MV-4-11 (cell line): ENCODE data around the gene IGF2.

Experiments used
- DNase-seq: peaks from one replicate; lab custom pipeline; 2025; lab: John Stamatoyannopoulos, UW

The IGF2 gene

DNA sequence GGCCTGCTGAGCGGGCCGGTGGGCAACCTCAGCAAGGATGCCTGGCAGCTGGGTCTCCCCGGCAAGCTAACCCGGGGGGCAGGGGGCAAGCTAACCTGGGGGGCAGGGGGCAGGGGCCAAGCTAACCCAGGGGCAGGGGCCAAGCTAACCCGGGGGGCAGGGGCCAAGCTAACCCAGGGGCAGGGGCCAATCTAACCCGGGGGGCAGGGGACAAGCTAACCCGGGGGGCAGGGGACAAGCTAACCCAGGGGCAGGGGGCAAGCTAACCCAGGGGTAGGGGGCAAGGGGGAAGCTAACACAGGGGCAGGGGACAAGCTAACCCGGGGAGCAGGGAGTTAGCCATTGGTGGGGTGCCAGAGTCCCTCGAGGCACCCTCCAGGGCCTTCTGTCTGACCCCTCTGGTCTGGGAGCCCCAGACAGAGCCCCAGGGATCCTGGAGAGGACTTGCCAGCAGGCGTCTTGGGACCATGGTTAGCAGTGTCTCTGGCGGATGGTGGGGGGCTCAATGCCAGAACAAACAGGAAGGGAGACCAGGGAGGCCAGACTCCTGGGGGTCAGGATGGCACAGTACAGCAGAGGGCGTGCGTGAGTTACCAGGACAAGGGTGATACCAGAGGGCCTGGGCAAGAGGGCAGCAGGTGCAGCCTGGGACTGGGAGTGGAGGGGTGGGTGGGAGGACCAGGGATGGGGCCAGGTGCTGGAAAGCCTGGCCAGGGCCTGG, 16.1 kb downstream of the IGF2 start:
- DNase-seq, result no peak

DNA sequence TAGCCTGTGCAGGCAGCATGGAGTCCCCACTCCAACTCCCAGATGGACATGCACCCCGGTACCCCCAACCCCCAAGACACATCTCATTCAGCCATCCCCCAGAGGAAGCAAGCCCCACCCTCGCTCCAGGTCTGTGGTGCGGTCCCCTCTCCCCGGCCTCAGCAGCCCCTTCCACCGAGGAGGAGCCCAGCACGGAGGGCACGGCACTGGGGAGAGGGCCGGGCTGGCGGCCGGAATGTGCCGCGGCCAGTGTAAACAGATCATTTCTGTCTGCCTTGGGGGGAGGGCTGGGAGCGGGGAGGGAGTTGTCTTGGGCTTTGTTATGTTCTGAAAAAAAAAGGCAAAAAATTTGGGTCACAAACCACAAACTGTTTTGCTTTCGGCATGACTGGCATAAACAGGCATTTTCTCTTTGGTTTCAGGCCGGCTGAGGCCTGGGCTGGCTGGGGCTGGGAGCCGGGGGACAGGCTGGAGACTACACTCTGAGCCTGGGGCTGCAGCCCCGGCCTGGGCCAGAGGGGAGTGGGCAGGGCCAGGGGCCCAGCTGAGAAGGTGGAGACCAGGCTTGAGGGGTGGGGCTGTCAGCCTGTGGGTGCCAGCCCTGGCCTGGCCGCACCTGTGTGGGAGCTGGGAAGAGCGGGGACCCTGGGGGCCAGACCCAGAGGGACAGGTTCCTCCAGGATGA, 16.8 kb downstream of the IGF2 start:
- no peak for DNase-seq

GRCh38 chr11:2121227-2122130, 17.7 kb downstream of the IGF2 start:
- DNase-seq, result no peak

GRCh38 chr11:2120359-2121100, 18.7 kb downstream of the IGF2 start:
- DNase-seq, result no peak

- DNase-seq, result no peak
Measured at GRCh38 chr11:2118677-2119076, 20.5 kb downstream of the IGF2 start.

GRCh38 chr11:2116680-2117079, 22.5 kb downstream of the IGF2 start:
- no peak for DNase-seq

- DNase-seq, result no peak
Measured at GRCh38 chr11:2115308-2115707, 23.9 kb downstream of the IGF2 start.

DNA sequence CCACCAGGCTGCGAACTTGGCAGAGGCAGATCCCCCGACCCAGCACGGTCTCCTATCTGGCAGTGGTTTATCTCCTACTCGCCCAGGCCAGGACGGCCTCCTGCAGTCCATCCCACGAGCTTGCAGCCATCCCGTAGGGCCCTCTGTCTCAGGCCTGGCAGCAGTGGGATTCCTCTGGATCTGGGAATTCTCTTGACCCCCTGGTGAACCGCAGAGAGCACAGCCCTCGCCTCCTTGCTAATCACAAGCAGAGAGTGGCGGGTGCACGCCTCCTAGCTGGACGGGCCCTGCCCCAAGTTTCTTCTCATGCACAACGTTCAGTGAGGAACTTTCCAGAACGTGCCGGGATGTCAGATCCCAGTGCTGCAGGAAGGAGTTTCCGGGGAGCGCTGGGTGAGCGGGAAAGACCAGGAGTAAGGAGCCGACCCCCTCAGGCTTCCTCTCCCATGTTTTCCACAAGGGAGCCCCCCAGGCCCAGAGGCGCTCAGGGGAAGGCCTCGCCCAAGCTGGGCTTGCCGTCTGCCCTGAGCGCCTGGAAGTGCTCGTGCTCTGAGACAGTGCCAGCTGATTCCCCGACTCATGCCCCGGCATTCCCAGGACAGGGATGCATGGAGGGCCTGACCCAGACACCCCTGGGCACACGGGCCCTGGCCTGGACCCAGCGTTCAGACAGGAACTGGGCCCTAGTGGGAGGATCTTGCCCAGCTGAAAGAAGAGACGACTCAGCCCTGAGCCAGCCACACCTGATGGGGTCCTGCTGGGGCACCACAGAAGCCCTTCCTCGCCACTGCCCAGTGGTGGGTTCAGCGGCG, 24.6 kb downstream of the IGF2 start:
- DNase-seq, result no peak

- DNase-seq, result no peak
Measured at GRCh38 chr11:2113776-2114175, 25.4 kb downstream of the IGF2 start.

GRCh38 chr11:2110521-2110920, 28.7 kb downstream of the IGF2 start:
- DNase-seq, result no peak

GRCh38 chr11:2109541-2110019, 29.6 kb downstream of the IGF2 start:
- no peak for DNase-seq

DNA sequence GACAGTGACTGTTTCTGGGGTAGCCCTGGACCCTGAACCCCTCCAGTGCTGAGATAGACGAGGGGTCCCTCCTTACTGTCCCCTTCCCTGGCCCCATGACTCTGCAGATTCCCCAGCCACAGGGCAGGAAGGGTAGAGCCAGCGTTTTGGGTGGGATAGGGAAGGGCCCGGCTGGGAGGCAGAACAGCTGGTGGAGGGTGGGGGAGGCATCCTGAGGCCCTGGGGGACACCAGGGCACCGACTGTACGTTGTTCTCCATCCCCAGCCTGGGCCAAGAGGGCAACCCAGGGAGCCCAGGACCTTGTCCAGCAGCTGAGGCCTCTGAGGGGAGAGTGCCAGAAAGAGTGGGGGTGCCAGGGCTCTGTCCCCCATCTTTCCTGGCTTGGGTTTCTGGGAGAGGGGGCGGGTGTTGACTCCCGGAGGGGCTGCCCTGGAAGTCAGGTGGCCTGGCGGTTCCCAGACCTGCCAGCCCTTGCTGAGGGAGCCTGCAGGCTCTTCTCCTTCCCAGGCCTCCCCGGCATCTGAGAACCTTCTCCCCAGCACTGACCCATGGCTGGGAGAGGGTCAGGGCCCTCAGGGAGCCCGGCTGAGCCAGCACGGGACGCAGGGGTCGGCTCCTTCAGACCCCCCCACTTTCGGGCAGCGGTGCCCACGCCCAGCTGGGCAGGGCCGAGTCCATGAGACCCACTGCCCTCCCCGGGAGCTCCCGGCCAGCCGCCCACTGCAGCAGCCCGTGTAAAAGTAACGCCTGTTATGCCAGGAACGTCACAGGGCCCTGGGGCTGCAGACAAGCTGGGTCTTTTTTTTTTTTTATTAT, 30.3 kb downstream of the IGF2 start:
- DNase-seq, result no peak

DNA sequence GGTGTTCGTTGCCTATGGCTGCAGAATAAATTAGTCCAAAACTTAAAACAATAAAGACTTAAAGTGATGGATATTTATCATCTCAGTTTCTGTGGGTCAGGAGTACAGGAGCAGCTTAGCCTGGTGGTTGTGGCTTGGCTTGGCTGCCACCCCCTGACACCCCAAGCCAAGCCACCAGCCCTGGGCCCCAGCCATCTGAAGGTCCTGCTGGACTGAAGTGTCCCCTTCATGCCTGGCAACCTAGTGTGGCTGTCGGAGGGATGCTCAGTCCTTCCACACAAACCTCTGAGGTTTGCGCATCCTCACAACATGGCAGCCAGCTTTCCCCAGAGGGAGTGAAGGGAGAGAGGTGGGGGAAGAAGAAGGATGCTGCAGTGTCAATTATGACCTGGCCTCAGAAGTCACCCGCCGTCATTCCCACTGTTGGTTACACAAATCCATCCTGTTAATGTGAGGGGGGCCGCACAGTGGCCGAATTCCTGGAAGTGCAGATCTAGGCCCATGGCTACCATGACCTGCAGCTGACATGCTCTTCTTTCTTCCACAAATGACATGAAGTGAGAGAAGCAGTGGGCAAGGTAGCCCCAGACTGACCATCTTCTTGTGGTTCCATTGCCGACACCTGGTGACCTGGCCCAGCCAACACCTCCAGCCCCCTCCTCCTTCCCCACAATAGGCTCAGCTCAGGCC, 31.1 kb downstream of the IGF2 start:
- DNase-seq, result no peak

DNA sequence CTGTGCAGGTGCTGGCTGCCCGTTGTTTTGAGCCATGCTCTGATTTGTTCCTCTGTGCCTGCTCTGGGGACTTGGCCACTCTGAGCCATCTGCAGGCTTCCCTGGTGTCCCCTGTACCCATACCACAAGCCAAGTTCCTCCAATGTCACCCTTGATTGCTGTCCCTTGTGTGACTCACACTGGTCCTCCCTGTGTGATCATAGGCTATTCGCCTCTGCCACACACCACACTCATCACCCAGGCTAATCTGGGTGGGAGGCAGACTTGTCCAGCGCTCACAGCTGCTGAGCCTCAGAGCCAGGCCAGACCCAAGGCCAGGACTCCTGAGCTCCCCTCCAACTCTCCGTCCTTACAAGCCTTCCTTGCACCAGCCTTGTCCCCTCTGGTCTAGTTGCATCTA, 31.7 kb downstream of the IGF2 start:
- no peak for DNase-seq

- no peak for DNase-seq
Measured at GRCh38 chr11:2106583-2107209, 32.5 kb downstream of the IGF2 start.

GRCh38 chr11:2105511-2105910, 33.7 kb downstream of the IGF2 start:
- DNase-seq, result no peak

DNA sequence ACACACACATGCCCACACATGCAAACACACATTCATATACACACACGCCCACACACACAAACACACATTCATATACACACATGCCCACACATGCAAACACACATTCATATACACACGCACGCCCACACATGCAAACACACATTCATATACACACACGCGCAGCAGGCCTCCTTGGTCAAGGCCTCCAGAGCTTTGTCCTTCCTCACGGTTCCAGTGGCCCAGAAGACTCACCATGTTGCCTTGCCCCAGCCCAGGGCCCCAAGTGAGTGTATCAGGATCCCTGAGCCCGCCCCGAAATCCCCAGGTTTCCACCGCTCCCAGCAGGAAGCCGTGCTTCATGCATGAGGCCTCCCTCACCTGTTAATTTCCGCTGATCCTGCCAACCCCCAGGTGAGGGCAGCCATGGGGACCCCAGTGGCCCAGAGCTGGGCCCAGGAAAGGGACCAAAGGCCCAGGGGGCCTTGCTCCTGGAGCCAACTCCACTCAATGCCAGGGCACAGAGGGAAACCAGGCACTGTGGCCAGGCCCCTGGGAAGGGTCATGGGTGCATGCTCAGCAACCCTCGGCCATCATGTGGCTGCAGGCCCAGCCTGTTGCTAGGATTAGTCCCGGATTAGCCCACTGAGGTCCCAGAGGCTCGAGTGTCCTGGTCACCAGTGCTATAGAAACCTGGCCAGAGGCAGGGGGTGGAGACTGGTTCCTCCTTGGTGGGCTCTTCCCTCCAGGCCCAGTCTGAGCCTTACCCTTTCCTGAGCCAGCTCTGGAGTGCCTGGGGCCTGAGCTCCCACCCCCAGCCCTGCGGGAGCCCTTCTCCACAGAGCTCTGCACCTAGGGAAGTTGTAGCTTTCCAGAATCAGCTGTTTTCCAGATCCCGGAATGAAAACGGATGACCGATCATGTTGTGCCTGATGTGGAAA, 34.4 kb downstream of the IGF2 start:
- DNase-seq, result no peak
